ENCODE data around the gene PRKAB1. TPM values are rescaled to one million over a fixed set of nuclear protein-coding genes. Genes with fewer than 3 reads are reported as not detected.
"Not testable (repeated sequence)": the region's sequence is repeated elsewhere in the genome, so short reads cannot be mapped to it uniquely, and the experiment has no call there.

PRKAB1 gene
- total RNA-seq, 2 donors from 2014 or later, result 28.8 to 32.0 TPM

DNA sequence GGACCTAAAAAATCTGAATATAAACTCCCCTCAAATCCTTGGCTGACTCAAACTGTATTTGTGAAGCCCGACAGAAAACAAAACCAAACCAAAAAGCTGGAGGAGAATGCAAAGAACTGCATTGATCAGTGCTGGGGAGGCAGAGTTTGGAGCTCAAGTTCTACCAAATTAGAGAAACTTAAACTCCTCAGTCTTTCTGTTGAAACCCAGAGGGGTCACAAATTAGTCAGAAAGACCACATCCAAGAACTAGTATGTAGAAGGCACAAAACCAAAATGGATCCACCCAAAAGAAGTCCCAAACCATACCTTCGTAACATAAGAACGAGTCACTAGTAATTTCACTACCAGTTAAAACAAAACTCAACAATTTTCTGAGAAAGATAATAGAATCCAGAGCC, 15.3 kb upstream of the PRKAB1 start:
- no peak for DNase-seq
- Histone ChIP-seq H3K4me3 (ENCODE audit: low read length) (no peak overlapping the region), H3K27me3 (ENCODE audit: control insufficient read depth, insufficient read depth, low read length, poor library complexity, severe bottlenecking) (no peaks in the 10 kb centered on the region), H3K9me3 (ENCODE audit: control insufficient read depth, low read length) (peaks cover 22% of the 10 kb centered on the region), H3K4me1 (ENCODE audit: control insufficient read depth, insufficient read depth, low read length) (no peaks in the 10 kb centered on the region), H3K9ac (ENCODE audit: extremely low read depth, low read length, poor library complexity, severe bottlenecking) (no peak overlapping the region), H3K36me3 (ENCODE audit: control insufficient read depth, insufficient read depth, low read length) (no peaks in the 10 kb centered on the region), H3K27ac (ENCODE audit: low read depth, low read length) (no peak overlapping the region)
- Mint-ChIP-seq H3K27me3 (ENCODE audit: insufficient read depth) (peaks cover 5% of the 10 kb centered on the region), H3K36me3 (ENCODE audit: low read depth) (no peaks in the 10 kb centered on the region), H3K4me3 (no peak overlapping the region), H3K27ac (no peak overlapping the region), H3K9me3 (peaks cover 32% of the 10 kb centered on the region), H3K4me1 (no peaks in the 10 kb centered on the region)
- TF ChIP-seq, protein P1, sequence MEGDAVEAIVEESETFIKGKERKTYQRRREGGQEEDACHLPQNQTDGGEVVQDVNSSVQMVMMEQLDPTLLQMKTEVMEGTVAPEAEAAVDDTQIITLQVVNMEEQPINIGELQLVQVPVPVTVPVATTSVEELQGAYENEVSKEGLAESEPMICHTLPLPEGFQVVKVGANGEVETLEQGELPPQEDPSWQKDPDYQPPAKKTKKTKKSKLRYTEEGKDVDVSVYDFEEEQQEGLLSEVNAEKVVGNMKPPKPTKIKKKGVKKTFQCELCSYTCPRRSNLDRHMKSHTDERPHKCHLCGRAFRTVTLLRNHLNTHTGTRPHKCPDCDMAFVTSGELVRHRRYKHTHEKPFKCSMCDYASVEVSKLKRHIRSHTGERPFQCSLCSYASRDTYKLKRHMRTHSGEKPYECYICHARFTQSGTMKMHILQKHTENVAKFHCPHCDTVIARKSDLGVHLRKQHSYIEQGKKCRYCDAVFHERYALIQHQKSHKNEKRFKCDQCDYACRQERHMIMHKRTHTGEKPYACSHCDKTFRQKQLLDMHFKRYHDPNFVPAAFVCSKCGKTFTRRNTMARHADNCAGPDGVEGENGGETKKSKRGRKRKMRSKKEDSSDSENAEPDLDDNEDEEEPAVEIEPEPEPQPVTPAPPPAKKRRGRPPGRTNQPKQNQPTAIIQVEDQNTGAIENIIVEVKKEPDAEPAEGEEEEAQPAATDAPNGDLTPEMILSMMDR (conservative IDR thresholded peaks at IDR 0.05), result no peak
- 88 to 89% methylated on average over 3 of the region's 3 CpGs for WGBS, 2 experiments (ENCODE audit: insufficient coverage in 1 of 2, insufficient read length in 1 of 2)

DNA sequence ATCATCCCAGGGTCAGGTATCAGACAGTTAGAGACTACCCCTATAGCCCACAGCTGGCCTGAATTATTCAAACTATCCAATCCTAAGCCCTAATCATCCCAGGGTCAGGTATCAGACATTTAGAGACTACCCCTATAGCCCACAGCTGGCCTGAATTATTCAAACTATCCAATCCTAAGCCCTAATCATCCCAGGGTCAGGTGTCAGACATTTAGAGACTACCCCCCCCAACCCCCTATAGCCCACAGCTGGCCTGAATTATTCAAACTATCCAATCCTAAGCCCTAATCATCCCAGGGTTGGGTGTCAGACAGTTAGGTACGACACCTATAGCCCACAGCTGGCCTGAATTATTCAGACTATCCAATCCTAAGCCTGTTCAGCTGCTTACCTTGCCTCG, 10.9 kb upstream of the PRKAB1 start:
- not testable (repeated sequence) for H3K27ac ChIP-seq (ENCODE audit: low read depth, low read length); H3K27me3 Mint-ChIP-seq (ENCODE audit: insufficient read depth); H3K4me3 Mint-ChIP-seq; H3K36me3 Mint-ChIP-seq (ENCODE audit: low read depth); H3K27ac Mint-ChIP-seq; H3K36me3 ChIP-seq (ENCODE audit: control insufficient read depth, insufficient read depth, low read length); H3K9ac ChIP-seq (ENCODE audit: extremely low read depth, low read length, poor library complexity, severe bottlenecking); DNase-seq; H3K4me1 Mint-ChIP-seq; H3K4me1 ChIP-seq (ENCODE audit: control insufficient read depth, insufficient read depth, low read length); H3K4me3 ChIP-seq (ENCODE audit: low read length)
- peaks cover 30% of the 10 kb centered on the region for H3K9me3 Mint-ChIP-seq
- Histone ChIP-seq H3K9me3 (ENCODE audit: control insufficient read depth, low read length) (peaks cover 22% of the 10 kb centered on the region), H3K27me3 (ENCODE audit: control insufficient read depth, insufficient read depth, low read length, poor library complexity, severe bottlenecking) (peaks cover 10% of the 10 kb centered on the region)
- 81 to 86% methylated on average over 2 of the region's 2 CpGs for WGBS, 2 experiments (ENCODE audit: insufficient coverage in 1 of 2, insufficient read length in 1 of 2)

DNA sequence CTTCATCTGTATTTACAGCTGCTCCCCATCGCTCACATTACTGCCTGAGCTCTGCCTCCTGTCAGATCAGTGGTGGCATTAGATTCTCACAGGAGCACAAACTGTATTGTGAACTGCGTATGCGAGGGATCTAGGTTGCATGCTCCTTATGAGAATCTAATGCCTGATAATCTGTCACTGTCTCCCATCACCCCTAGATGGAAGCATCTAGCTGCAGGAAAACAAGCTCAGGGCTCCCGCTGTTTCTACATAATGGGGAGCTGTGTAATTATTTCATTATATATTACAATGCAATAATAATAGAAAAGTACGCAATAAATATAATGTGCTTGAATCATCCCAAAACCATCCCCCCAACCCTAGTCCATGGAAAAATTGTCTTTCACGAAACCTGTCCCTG, 9.8 kb upstream of the PRKAB1 start:
- Mint-ChIP-seq H3K27me3 (ENCODE audit: insufficient read depth) (peaks cover 11% of the 10 kb centered on the region), H3K9me3 (peaks cover 21% of the 10 kb centered on the region)
- H3K4me3 Mint-ChIP-seq, result not testable (repeated sequence)

DNA sequence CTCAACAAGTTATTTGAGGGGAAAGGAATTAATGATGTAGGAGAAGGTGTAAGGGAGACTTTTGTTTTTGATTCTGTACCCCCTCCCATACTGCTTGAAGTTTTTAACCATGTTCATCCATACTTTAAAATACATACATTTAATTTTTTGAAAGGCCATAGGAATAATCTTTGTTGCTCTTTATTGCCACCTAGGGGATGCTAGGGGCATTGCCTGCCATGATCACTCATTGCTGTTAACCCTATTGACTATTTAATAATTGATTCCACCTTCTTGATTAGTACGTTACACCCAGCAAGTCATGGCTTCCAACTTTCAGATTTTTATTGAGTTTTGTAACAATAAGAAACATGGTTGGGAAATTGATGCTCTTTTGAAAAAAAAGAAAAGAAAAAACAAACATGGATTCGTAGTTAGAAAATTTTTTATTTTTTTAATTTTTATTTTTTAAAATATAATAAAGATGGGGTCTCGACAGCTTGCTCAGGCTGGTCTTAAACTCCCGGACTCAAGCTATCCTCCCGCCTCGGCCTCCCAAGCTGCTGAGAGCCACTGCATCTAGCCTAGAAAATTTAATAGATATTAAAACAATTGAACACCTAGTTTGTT, 8.5 kb upstream of the PRKAB1 start:
- Histone ChIP-seq H3K9ac (ENCODE audit: extremely low read depth, low read length, poor library complexity, severe bottlenecking) (no peak overlapping the region), H3K36me3 (ENCODE audit: control insufficient read depth, insufficient read depth, low read length) (no peaks in the 10 kb centered on the region), H3K27me3 (ENCODE audit: control insufficient read depth, insufficient read depth, low read length, poor library complexity, severe bottlenecking) (peaks cover 10% of the 10 kb centered on the region), H3K4me1 (ENCODE audit: control insufficient read depth, insufficient read depth, low read length) (no peaks in the 10 kb centered on the region), H3K9me3 (ENCODE audit: control insufficient read depth, low read length) (peaks cover 4% of the 10 kb centered on the region), H3K27ac (ENCODE audit: low read depth, low read length) (no peak overlapping the region), H3K4me3 (ENCODE audit: low read length) (no peak overlapping the region)
- Mint-ChIP-seq H3K9me3 (peaks cover 8% of the 10 kb centered on the region), H3K27me3 (ENCODE audit: insufficient read depth) (peaks cover 11% of the 10 kb centered on the region), H3K36me3 (ENCODE audit: low read depth) (no peaks in the 10 kb centered on the region), H3K27ac (no peak overlapping the region), H3K4me3 (no peak overlapping the region), H3K4me1 (no peaks in the 10 kb centered on the region)
- DNase-seq, result peak; percentile 67
- 40 to 70% methylated on average over 1 to 5 of the region's 6 CpGs for WGBS, 2 experiments (ENCODE audit: insufficient coverage in 1 of 2, insufficient read length in 1 of 2)
- TF ChIP-seq, protein P1 (conservative IDR thresholded peaks at IDR 0.05), result peak; percentile 94

More for the DNA sequence above, 9.8 kb upstream of the PRKAB1 start:
- not testable (repeated sequence) for H3K36me3 Mint-ChIP-seq (ENCODE audit: low read depth); H3K9ac ChIP-seq (ENCODE audit: extremely low read depth, low read length, poor library complexity, severe bottlenecking); H3K36me3 ChIP-seq (ENCODE audit: control insufficient read depth, insufficient read depth, low read length); DNase-seq; H3K4me1 ChIP-seq (ENCODE audit: control insufficient read depth, insufficient read depth, low read length); H3K27ac Mint-ChIP-seq; H3K27ac ChIP-seq (ENCODE audit: low read depth, low read length); H3K4me1 Mint-ChIP-seq; H3K4me3 ChIP-seq (ENCODE audit: low read length)
- Histone ChIP-seq H3K9me3 (ENCODE audit: control insufficient read depth, low read length) (peaks cover 13% of the 10 kb centered on the region), H3K27me3 (ENCODE audit: control insufficient read depth, insufficient read depth, low read length, poor library complexity, severe bottlenecking) (peaks cover 10% of the 10 kb centered on the region)
- 95 to 97% methylated on average over 4 of the region's 6 CpGs for WGBS, 2 experiments (ENCODE audit: insufficient coverage in 1 of 2, insufficient read length in 1 of 2)
